SH-SY5Y (cell line): ENCODE results near the gene SPATS2L.

Experiments used
- GATA2 ChIP-seq: IDR thresholded peaks from 2 replicates; pipeline ENCODE4 v1.6.1; 2011; ENCODE audit warnings: mild to moderate bottlenecking, low read depth, low read length
- GATA3 ChIP-seq: IDR thresholded peaks from 2 replicates; pipeline ENCODE4 v1.6.1; 2011; ENCODE audit warnings: low read depth, mild to moderate bottlenecking, low read length, moderate library complexity

Gene SPATS2L

GRCh38 chr2:200461846-200462710, 155.6 kb downstream of the SPATS2L start:
- TF ChIP-seq GATA2, result no peak
- TF ChIP-seq GATA3, result no peak

DNA sequence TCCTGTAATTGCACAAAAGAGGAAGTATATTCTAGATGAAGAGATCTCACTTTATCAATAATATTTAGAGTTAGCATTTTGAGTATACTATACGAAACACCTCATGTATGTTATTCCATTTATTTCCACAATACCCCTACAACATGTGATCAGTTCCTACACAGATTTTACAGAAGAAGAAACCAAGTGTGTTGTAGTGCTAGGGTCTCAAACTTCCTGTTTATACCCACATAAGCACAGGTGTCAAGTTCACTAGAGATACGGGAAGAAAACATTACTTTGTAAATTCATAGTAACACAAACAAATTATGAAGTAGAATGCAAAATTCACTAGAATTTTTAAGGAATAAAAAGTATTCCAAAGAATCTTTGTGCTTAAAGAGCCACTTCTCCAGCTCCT, 157.0 kb downstream of the SPATS2L start:
- TF ChIP-seq GATA2 (no peak), GATA3 (no peak)

DNA sequence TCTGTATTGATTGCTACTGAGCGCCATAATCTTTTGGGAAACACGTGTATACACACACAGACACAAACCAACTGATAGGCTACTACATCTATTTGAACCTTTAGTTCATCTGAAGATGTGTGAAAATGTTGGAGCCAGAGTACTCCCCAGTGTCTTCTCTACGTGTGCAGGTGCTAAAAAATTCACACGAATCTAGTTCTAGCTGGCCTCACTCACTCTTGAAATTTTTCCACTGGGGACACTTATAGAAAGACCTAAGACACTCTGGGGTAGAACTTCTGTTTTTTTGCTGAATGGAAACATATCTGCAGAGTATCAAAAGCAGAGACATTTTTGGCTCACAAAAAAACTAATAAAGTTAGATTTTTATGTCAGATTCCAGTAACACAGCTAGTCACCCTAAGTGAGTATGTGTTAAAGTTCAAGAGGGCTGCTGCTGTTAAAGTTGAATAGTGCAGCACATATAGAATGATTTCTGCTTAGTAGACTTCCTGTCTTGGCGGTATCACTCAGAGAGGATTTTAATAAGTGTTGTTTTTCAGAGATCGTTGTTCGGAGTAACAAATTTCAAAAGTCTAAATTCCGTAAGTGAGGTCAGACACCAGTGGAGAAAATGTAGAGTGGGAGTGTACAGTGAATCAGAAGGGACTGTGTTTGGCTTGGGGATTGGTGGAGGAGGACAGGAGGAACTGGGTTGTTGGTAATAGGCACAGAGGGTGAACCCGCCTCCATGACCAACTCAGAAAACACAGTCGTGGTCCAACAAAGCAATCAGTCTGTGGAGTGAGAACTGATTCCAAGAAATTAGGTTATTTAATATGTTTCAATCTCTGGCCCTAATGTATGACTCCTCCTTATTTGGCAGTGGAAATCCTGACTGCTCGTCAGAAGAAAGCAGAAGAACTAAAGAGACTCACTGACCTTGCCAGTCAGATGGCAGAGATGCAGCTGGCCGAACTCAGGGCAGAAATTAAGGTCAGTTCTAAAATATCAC, 160.2 kb downstream of the SPATS2L start:
- TF ChIP-seq GATA3, result no peak
- TF ChIP-seq GATA2, result no peak

- no peak for TF ChIP-seq GATA2
- no peak for TF ChIP-seq GATA3
Observed at GRCh38 chr2:200467806-200468681, 161.6 kb downstream of the SPATS2L start.

- TF ChIP-seq GATA2 (no peak), GATA3 (no peak)
Observed at GRCh38 chr2:200469708-200470211, 163.3 kb downstream of the SPATS2L start.

GRCh38 chr2:200470230-200470629, 163.7 kb downstream of the SPATS2L start:
- TF ChIP-seq GATA3 (no peak), GATA2 (no peak)

DNA sequence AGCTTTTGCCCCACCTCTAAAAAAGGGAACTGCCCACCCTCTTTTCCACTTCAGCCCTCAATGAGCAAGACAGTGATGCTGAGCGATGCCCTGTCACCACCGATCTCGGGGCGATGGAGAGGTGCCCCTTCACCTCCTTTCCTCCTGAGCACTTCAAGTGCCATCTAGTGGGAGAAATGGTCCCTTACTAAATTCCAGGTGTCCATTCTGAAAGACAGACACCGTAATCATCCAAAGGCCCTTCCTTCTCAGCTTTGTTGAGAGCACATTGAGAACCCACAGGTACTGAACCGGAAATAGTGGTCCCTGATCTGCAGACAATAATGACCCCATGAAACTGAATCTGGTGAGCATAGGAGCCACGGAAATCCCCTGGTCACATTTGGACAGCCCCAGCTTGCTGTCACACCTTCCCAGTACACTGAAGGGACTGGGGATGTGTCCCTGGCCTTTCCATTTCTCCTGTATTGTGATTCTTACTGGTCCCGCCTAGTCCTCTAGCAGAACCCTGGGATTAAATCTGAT, 164.9 kb downstream of the SPATS2L start:
- TF ChIP-seq GATA3 (no peak), GATA2 (no peak)

- TF ChIP-seq GATA3, result no peak
- TF ChIP-seq GATA2, result no peak
Observed at GRCh38 chr2:200471928-200472645, 165.6 kb downstream of the SPATS2L start.

GRCh38 chr2:200472853-200473464, 166.5 kb downstream of the SPATS2L start:
- no peak for TF ChIP-seq GATA2
- TF ChIP-seq GATA3, result no peak

GRCh38 chr2:200475795-200476194, 169.3 kb downstream of the SPATS2L start:
- TF ChIP-seq GATA3 (no peak), GATA2 (no peak)

- no peak for TF ChIP-seq GATA3
- no peak for TF ChIP-seq GATA2
Observed at GRCh38 chr2:200476836-200477235, 170.3 kb downstream of the SPATS2L start.

- TF ChIP-seq GATA2 (no peak), GATA3 (no peak)
Observed at GRCh38 chr2:200477667-200478131, 171.2 kb downstream of the SPATS2L start.

DNA sequence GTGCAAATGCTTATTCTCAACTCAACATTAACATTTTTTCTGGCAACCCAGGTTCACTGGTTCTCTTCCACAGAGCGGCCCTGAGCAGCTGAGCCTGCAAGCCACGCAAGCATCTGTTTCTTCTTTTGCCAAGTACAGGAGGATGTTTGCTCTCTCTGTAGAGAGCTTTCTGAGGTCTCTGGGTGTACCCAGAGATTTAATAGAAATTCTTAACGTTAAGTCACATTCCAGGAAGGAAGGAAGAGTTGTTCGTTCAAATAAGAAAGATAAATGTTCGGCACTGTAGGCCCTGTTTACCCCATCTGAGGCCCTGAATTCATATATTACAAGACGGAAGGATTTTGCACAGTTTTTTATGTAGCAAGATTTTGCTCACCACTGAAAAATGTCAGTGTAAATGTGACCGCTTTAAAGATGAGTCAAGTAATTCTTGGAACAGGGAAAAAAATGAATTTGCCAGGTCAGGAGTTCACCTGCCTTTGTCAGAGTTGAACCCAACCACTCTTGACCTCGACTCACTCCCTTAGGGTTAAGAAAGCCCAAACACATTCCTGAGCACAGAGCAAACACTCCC, 173.3 kb downstream of the SPATS2L start:
- no peak for TF ChIP-seq GATA2
- no peak for TF ChIP-seq GATA3

DNA sequence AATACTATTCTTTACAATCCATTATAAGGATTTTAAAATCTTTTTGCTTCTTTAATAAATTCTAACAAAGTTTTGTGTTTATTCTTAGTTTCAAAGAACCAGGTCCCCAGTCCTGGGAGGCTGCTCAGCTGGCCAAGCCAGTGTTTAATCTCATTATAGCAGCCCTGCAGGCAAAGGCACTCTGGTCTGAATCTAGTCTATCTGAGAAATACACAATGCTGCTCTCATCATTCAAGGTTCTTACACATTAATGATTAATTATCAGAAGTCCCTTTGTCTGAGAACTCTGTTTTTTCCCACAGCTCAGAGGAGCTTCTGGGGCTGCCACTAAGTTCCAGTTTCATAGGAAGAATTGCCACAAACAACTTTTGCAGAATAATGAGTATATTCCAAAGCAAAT, 175.7 kb downstream of the SPATS2L start:
- TF ChIP-seq GATA3, result no peak
- TF ChIP-seq GATA2, result no peak
